OCI-LY1 (cell line): ENCODE results near the gene MYO1E.
"Not testable (repeated sequence)": the region's sequence is repeated elsewhere in the genome, so short reads cannot be mapped to it uniquely, and the experiment has no call there.

Experiments
- CTCF ChIP-seq: fragments of 200-600 bp; sonication (generic), shearing (Covaris generic); IDR thresholded peaks from 2 replicates; pipeline ENCODE4 v1.5.1; 2017; ENCODE audit warnings: mild to moderate bottlenecking, antibody characterized with exemption, low read length, moderate library complexity, mixed read lengths
- EZH2 ChIP-seq: fragments of 200-600 bp; sonication (generic), shearing (Covaris generic); IDR thresholded peaks from 2 replicates; pipeline ENCODE4 v1.8.0; 2017; ENCODE audit warnings: borderline replicate concordance, mixed run types, mild to moderate bottlenecking, antibody characterized with exemption, low read length, moderate library complexity, mixed read lengths

- not testable (repeated sequence) for TF ChIP-seq CTCF, EZH2
Measured at GRCh38 chr15:59280292-59280691, 92.4 kb downstream of the MYO1E start.
